DND-41 (cell line): ENCODE measurements around the gene FTO.
A peak's percentile ranks its signal among the peaks of the same experiment; 100 is the strongest.

Experiments used
- ATAC-seq: fragments of 200-7000 bp; cut with Tn5 transposase; 3 replicates; pipeline ENCODE4 v1.9.1; 2021; ENCODE audit warnings: low read depth; ENCODE audit not compliant: insufficient read depth
- DNase-seq: peaks from one replicate; pipeline ENCODE4 v3.0.0-alpha.2; 2020
- H2AFZ ChIP-seq: 2 replicates; pipeline ENCODE4 v1.6.0; 2012; ENCODE audit warnings: low read depth, low read length
- H3K27ac ChIP-seq: 2 replicates; pipeline ENCODE4 v1.5.1; 2012; ENCODE audit warnings: low read length, inconsistent platforms
- H3K27me3 ChIP-seq: fragments of 200-600 bp; sonication (generic); 2 replicates; pipeline ENCODE4 v1.6.0; 2012; ENCODE audit warnings: low read length, mild to moderate bottlenecking, inconsistent platforms; ENCODE audit not compliant: insufficient read depth, poor library complexity
- H3K36me3 ChIP-seq: 2 replicates; pipeline ENCODE4 v1.5.1; 2012; ENCODE audit warnings: low read length, inconsistent platforms; ENCODE audit not compliant: insufficient read depth
- H3K4me1 ChIP-seq: 2 replicates; pipeline ENCODE4 v1.5.1; 2012; ENCODE audit warnings: mild to moderate bottlenecking, low read length; ENCODE audit not compliant: insufficient read depth
- H3K4me2 ChIP-seq: 2 replicates; pipeline ENCODE4 v1.6.0; 2012; ENCODE audit warnings: mild to moderate bottlenecking, moderate library complexity, low read length, inconsistent platforms; ENCODE audit not compliant: insufficient read depth
- H3K4me3 ChIP-seq, 2 experiments: fragments of 200-600 bp in 1 of 2; shearing (Covaris generic) in 1 of 2; 2 replicates each; pipeline ENCODE4 v1.5.1; 2012 to 2016; ENCODE audit warnings: inconsistent platforms in 2 of 2, low read length in 2 of 2, mild to moderate bottlenecking in 2 of 2, low read depth in 1 of 2, moderate library complexity in 1 of 2
- H3K79me2 ChIP-seq: 2 replicates; pipeline ENCODE4 v1.6.0; 2012; ENCODE audit warnings: low read length, inconsistent platforms; ENCODE audit not compliant: insufficient read depth
- H3K9ac ChIP-seq: 2 replicates; pipeline ENCODE4 v1.6.0; 2012; ENCODE audit warnings: low read depth, mild to moderate bottlenecking, inconsistent platforms, low read length, moderate library complexity
- H3K9me3 ChIP-seq: 2 replicates; pipeline ENCODE4 v1.5.1; 2012; ENCODE audit warnings: low read length, moderate library complexity, mild to moderate bottlenecking, inconsistent platforms; ENCODE audit not compliant: insufficient read depth, severe bottlenecking
- H4K20me1 ChIP-seq: 2 replicates; pipeline ENCODE4 v1.6.0; 2012; ENCODE audit warnings: low read length; ENCODE audit not compliant: insufficient read depth
- EZH2 ChIP-seq: IDR thresholded peaks from 3 replicates; pipeline ENCODE4 v1.6.1; 2012; ENCODE audit warnings: borderline replicate concordance, low read depth, mild to moderate bottlenecking, moderate library complexity, low read length, inconsistent platforms; ENCODE audit not compliant: severe bottlenecking
- TF ChIP-seq, protein P1 (sequence below): IDR thresholded peaks from 2 replicates; pipeline ENCODE4 v1.5.1; 2012; ENCODE audit warnings: borderline replicate concordance, low read length, moderate library complexity, mild to moderate bottlenecking; ENCODE audit not compliant: poor library complexity, severe bottlenecking; ENCODE audit errors: extremely low read depth

Gene FTO

DNA sequence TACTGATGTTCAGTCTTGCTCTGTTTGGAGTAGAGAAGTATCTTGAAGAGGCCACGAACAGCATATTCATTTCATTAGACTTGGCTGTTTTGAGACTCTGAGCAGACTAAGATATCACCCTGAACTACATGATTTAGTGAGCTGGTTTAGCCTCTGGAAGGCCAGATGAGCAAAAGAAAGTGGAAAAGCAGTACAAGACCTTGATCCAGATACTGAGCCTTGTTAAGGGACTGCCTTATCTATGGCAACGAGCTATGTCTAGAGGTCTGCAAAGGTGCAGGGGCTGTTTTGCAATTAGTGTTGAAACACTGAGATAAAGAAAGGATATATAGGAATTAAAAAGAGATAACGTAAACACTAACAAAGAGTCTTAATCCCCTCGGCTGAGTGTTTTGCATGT lies 351.2 kb downstream of the FTO start:
- TF ChIP-seq EZH2 = no peak
- TF ChIP-seq, protein P1, sequence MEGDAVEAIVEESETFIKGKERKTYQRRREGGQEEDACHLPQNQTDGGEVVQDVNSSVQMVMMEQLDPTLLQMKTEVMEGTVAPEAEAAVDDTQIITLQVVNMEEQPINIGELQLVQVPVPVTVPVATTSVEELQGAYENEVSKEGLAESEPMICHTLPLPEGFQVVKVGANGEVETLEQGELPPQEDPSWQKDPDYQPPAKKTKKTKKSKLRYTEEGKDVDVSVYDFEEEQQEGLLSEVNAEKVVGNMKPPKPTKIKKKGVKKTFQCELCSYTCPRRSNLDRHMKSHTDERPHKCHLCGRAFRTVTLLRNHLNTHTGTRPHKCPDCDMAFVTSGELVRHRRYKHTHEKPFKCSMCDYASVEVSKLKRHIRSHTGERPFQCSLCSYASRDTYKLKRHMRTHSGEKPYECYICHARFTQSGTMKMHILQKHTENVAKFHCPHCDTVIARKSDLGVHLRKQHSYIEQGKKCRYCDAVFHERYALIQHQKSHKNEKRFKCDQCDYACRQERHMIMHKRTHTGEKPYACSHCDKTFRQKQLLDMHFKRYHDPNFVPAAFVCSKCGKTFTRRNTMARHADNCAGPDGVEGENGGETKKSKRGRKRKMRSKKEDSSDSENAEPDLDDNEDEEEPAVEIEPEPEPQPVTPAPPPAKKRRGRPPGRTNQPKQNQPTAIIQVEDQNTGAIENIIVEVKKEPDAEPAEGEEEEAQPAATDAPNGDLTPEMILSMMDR = no peak
- no peak overlapping the region for H2AFZ ChIP-seq
- H3K9me3 ChIP-seq = no peaks in the 10 kb centered on the region
- H3K4me1 ChIP-seq = peaks cover 79% of the 10 kb centered on the region
- no peaks in the 10 kb centered on the region for H3K36me3 ChIP-seq
- no peaks in the 10 kb centered on the region for H3K27me3 ChIP-seq
- no peak overlapping the region for H3K9ac ChIP-seq
- H3K79me2 ChIP-seq = no peaks in the 10 kb centered on the region
- H3K27ac ChIP-seq = peak overlapping the region; percentile 100
- ATAC-seq (no peak), DNase-seq (no peak)
- no peaks in the 10 kb centered on the region for H4K20me1 ChIP-seq
- no peak overlapping the region for H3K4me2 ChIP-seq
- H3K4me3 ChIP-seq = no peak overlapping the region

DNA sequence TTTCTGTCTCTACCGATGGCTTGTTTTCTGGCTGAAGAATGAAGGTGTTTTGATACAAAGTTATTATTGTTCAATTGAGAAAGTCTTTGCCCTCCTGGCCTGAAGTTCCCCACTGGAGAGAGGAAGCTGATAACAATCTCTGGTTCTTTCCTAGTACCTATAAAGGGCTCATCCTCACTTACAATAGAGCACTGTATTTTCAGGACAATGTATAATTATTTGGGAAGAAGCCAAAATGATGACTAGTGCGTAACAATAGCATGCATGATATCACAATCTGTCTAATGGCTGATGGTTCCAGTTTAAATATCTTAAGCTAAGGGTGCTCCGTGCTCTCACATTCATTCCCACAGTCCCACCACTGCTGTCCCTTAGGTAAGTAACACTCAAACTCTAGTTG lies 351.9 kb downstream of the FTO start:
- Histone ChIP-seq H3K79me2 (no peaks in the 10 kb centered on the region), H3K9ac (no peak overlapping the region), H3K27me3 (no peaks in the 10 kb centered on the region), H3K4me3 (no peak overlapping the region), H3K4me2 (no peak overlapping the region), H3K27ac (peak overlapping the region; percentile 64), H4K20me1 (no peaks in the 10 kb centered on the region), H3K9me3 (no peaks in the 10 kb centered on the region), H3K36me3 (no peaks in the 10 kb centered on the region), H3K4me1 (peaks cover 73% of the 10 kb centered on the region), H2AFZ (no peak overlapping the region)
- TF ChIP-seq EZH2 = no peak
- TF ChIP-seq, protein P1 = no peak
- ATAC-seq (no peak), DNase-seq (no peak)

DNA sequence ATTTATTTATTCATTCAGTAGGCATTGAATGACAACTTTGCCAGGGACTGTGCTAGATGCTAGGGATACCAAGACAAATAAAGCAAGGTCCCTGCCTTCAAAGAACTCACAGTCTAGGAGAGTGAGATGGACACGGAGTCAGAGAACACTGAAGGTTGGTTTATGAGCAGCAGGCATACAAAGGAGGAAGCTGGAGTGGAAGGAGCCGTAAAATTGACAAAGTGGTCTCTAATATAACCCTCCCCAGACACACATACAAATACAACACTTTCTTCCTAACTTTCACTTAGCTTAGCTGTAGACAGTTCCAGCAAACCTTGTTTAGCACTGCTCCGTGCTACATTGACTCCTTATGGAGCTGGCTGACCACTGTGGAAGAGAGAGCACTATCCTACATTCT lies 353.0 kb downstream of the FTO start:
- H3K4me2 ChIP-seq = no peak overlapping the region
- H3K9ac ChIP-seq = no peak overlapping the region
- H3K4me3 ChIP-seq = no peak overlapping the region
- no peaks in the 10 kb centered on the region for H3K79me2 ChIP-seq
- no peak for ATAC-seq
- peaks cover 71% of the 10 kb centered on the region for H3K4me1 ChIP-seq
- no peak for DNase-seq
- H3K27ac ChIP-seq = peak overlapping the region; percentile 64
- no peak overlapping the region for H2AFZ ChIP-seq
- TF ChIP-seq EZH2 = no peak
- TF ChIP-seq, protein P1 = no peak
- no peaks in the 10 kb centered on the region for H4K20me1 ChIP-seq
- no peaks in the 10 kb centered on the region for H3K9me3 ChIP-seq
- H3K36me3 ChIP-seq = no peaks in the 10 kb centered on the region
- no peaks in the 10 kb centered on the region for H3K27me3 ChIP-seq

DNA sequence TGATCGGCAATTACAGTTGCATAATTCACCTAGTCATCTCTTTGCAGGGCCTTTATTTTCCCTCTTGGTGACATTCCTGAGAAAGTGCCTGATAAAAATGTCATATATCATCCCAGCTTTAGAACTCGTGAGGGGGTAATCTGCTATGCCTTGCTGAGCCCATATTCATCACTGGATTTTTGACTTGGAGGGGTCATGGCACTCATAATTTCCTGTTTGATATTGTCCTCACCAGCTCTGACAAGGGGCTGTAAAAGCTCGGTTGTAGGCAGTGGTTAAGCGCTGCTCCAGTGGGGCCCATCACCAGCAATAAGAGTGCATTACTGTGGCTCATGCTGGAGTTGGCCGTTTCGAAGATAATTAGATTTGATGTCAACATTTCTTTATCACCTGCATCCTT lies 355.4 kb downstream of the FTO start:
- no peak overlapping the region for H3K4me3 ChIP-seq
- H3K36me3 ChIP-seq = no peaks in the 10 kb centered on the region
- TF ChIP-seq, protein P1 = no peak
- no peak for TF ChIP-seq EZH2
- H3K27me3 ChIP-seq = no peaks in the 10 kb centered on the region
- ATAC-seq (no peak), DNase-seq (no peak)
- H3K4me1 ChIP-seq = peaks cover 63% of the 10 kb centered on the region
- no peaks in the 10 kb centered on the region for H3K79me2 ChIP-seq
- H4K20me1 ChIP-seq = no peaks in the 10 kb centered on the region
- H3K9ac ChIP-seq = no peak overlapping the region
- H2AFZ ChIP-seq = no peak overlapping the region
- H3K4me2 ChIP-seq = no peak overlapping the region
- H3K27ac ChIP-seq = 0 out of 2 replicates have a peak overlapping the region, but pooled peaks have one; percentile 18
- H3K9me3 ChIP-seq = no peaks in the 10 kb centered on the region
